ENCODE data around the gene NRG2.

The NRG2 gene

GRCh38 chr5:140039561-140039960, 3.5 kb downstream of the NRG2 start:
- H3K9ac ChIP-seq (ENCODE audit: low read length): no peak overlapping the region
- H3K9me3 ChIP-seq (ENCODE audit: control insufficient read depth, low read length): no peaks in the 10 kb centered on the region
- H3K27me3 ChIP-seq (ENCODE audit: control insufficient read depth, insufficient read depth, low read length): peaks cover 42% of the 10 kb centered on the region
- H3K4me3 ChIP-seq (ENCODE audit: low read length): no peak overlapping the region
- H3K36me3 ChIP-seq (ENCODE audit: control insufficient read depth, insufficient read depth, low read length): no peaks in the 10 kb centered on the region
- H3K4me1 ChIP-seq (ENCODE audit: control insufficient read depth, insufficient read depth, low read length): peaks cover 27% of the 10 kb centered on the region

DNA sequence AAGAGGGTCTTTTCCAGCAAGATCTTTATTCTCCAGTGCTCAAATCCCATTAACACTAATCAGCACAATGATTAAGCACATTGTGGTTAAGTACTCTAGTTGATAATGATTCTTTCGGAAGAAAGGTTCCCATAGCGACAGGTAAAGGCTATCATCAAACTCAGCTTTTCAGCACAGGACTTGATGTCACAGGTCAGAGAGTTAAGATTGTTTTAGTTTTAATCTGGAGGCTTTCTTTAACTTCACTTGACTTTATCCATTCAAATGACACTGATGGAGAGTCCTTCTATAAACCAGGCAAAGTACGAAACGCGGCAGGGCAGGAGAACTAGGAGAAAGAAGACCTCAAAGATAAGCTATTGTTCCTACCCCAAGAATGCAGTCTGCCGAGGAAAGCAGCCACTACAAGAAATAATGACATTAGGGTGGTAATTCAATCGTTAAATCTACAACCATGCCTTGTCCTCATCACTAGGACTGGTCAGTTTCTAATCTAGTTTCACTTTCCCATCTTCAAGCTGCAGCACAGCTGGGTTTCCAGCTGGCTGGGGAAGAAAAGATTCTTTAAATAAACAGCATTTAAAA, 4.6 kb downstream of the NRG2 start:
- H3K36me3 ChIP-seq (ENCODE audit: control insufficient read depth, insufficient read depth, low read length): no peaks in the 10 kb centered on the region
- H3K4me1 ChIP-seq (ENCODE audit: control insufficient read depth, insufficient read depth, low read length): peaks cover 23% of the 10 kb centered on the region
- peaks cover 32% of the 10 kb centered on the region for H3K27me3 ChIP-seq (ENCODE audit: control insufficient read depth, insufficient read depth, low read length)
- no peak overlapping the region for H3K4me3 ChIP-seq (ENCODE audit: low read length)
- H3K9me3 ChIP-seq (ENCODE audit: control insufficient read depth, low read length): no peaks in the 10 kb centered on the region
- H3K9ac ChIP-seq (ENCODE audit: low read length): no peak overlapping the region

DNA sequence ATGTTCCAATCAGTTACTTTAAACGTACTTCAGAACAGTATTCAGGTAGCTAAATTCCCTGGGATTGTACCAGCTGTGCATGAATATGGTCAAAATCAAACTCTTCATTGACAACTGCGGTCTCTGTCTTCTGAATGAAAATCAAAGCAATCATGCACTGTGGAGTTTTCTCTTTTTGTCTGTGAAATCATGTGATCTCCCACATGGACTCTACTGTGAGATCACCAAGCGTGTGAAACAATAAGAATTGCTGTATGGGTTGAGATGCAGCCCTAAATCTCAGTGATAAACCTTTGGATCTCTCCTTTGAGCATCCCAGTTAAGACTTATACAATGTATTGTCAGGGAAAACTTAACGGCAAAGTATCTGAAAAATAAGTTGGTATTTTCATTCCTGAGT, 6.1 kb downstream of the NRG2 start:
- Histone ChIP-seq H3K27me3 (ENCODE audit: control insufficient read depth, insufficient read depth, low read length) (peaks cover 20% of the 10 kb centered on the region), H3K36me3 (ENCODE audit: control insufficient read depth, insufficient read depth, low read length) (no peaks in the 10 kb centered on the region), H3K9ac (ENCODE audit: low read length) (no peak overlapping the region), H3K4me3 (ENCODE audit: low read length) (no peak overlapping the region), H3K4me1 (ENCODE audit: control insufficient read depth, insufficient read depth, low read length) (peaks cover 13% of the 10 kb centered on the region), H3K9me3 (ENCODE audit: control insufficient read depth, low read length) (no peaks in the 10 kb centered on the region)

- Histone ChIP-seq H3K27me3 (ENCODE audit: control insufficient read depth, insufficient read depth, low read length) (peaks cover 8% of the 10 kb centered on the region), H3K36me3 (ENCODE audit: control insufficient read depth, insufficient read depth, low read length) (no peaks in the 10 kb centered on the region), H3K4me1 (ENCODE audit: control insufficient read depth, insufficient read depth, low read length) (peaks cover 7% of the 10 kb centered on the region), H3K4me3 (ENCODE audit: low read length) (no peak overlapping the region), H3K9me3 (ENCODE audit: control insufficient read depth, low read length) (no peaks in the 10 kb centered on the region), H3K9ac (ENCODE audit: low read length) (no peak overlapping the region)
These were observed 7.2 kb downstream of the NRG2 start for GRCh38 chr5:140035881-140036280.

- Histone ChIP-seq H3K36me3 (ENCODE audit: control insufficient read depth, insufficient read depth, low read length) (no peaks in the 10 kb centered on the region), H3K9me3 (ENCODE audit: control insufficient read depth, low read length) (no peaks in the 10 kb centered on the region), H3K9ac (ENCODE audit: low read length) (no peak overlapping the region), H3K27me3 (ENCODE audit: control insufficient read depth, insufficient read depth, low read length) (no peaks in the 10 kb centered on the region), H3K4me3 (ENCODE audit: low read length) (no peak overlapping the region), H3K4me1 (ENCODE audit: control insufficient read depth, insufficient read depth, low read length) (no peaks in the 10 kb centered on the region)
These were observed 9.9 kb downstream of the NRG2 start for GRCh38 chr5:140033037-140033760.

DNA sequence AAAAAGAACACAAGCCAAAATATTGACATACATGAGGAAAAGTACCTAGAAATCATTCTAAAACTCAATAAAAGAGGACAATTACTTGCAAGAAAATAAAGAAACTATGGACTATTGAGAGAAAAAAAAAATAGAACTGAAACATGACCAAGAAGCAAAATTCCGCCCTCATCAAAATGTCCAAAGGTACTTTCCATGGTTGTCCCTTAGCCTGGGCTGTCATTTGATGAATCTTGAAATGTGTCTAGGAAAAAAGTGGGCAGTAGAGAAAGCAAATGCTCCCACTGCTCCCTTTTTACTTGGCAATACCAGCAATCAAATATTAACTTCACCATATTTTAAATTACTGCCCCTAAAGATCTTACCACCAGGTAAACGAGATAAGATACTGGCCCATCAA, 10.8 kb downstream of the NRG2 start:
- H3K4me3 ChIP-seq (ENCODE audit: low read length): no peak overlapping the region

DNA sequence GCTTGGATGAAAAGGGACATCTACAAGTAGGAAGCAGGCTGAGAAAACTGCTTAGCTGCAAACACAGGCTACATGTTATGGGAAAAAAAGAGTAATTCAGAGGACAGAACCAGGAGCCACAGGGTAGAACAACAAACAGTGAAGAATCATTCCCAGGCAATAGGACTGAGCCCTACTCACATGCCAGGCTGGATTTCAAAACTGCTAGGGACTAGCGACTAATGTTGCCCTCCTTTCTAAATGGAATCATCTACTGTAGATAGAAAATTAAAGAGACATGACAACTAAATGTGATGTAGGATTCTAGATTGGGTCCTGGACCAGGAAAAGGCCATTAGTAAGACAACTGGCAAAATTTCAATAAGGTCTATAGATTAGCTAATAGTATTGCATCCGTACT, 15.3 kb downstream of the NRG2 start:
- H3K4me1 ChIP-seq (ENCODE audit: control insufficient read depth, insufficient read depth, low read length): no peaks in the 10 kb centered on the region
- H3K9ac ChIP-seq (ENCODE audit: low read length): no peak overlapping the region
- no peaks in the 10 kb centered on the region for H3K9me3 ChIP-seq (ENCODE audit: control insufficient read depth, low read length)
- H3K27me3 ChIP-seq (ENCODE audit: control insufficient read depth, insufficient read depth, low read length): peaks cover 6% of the 10 kb centered on the region
- no peak overlapping the region for H3K4me3 ChIP-seq (ENCODE audit: low read length)
- H3K36me3 ChIP-seq (ENCODE audit: control insufficient read depth, insufficient read depth, low read length): no peaks in the 10 kb centered on the region

More for the DNA sequence above, 10.8 kb downstream of the NRG2 start:
- Histone ChIP-seq H3K36me3 (ENCODE audit: control insufficient read depth, insufficient read depth, low read length) (no peaks in the 10 kb centered on the region), H3K27me3 (ENCODE audit: control insufficient read depth, insufficient read depth, low read length) (no peaks in the 10 kb centered on the region), H3K9me3 (ENCODE audit: control insufficient read depth, low read length) (no peaks in the 10 kb centered on the region), H3K9ac (ENCODE audit: low read length) (no peak overlapping the region), H3K4me1 (ENCODE audit: control insufficient read depth, insufficient read depth, low read length) (no peaks in the 10 kb centered on the region)

GRCh38 chr5:140025736-140026135, 17.4 kb downstream of the NRG2 start:
- Histone ChIP-seq H3K4me3 (ENCODE audit: low read length) (no peak overlapping the region), H3K36me3 (ENCODE audit: control insufficient read depth, insufficient read depth, low read length) (no peaks in the 10 kb centered on the region), H3K4me1 (ENCODE audit: control insufficient read depth, insufficient read depth, low read length) (no peaks in the 10 kb centered on the region), H3K27me3 (ENCODE audit: control insufficient read depth, insufficient read depth, low read length) (peaks cover 6% of the 10 kb centered on the region), H3K9me3 (ENCODE audit: control insufficient read depth, low read length) (no peaks in the 10 kb centered on the region), H3K9ac (ENCODE audit: low read length) (no peak overlapping the region)

DNA sequence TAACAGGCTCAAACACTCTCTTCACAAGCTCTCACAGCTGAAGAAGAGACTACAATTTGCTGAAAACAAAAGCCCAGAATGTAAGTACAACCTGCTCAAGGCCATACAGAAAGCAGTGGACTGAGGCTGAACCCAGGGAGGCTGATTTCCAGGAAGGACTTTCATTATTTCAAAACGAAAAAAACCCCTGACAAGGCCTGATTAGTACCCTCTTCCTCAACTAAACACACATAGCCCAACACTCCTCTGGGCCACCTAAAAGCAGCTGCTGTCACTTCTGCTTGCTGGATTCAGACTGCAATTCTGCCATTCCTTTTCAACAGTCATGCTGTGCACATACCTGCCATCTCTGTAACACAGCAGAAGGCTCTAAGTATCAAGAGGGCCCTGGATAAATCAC, 18.2 kb downstream of the NRG2 start:
- no peaks in the 10 kb centered on the region for H3K9me3 ChIP-seq (ENCODE audit: control insufficient read depth, low read length)
- no peak overlapping the region for H3K9ac ChIP-seq (ENCODE audit: low read length)
- H3K27me3 ChIP-seq (ENCODE audit: control insufficient read depth, insufficient read depth, low read length): peaks cover 6% of the 10 kb centered on the region
- no peak overlapping the region for H3K4me3 ChIP-seq (ENCODE audit: low read length)
- no peaks in the 10 kb centered on the region for H3K4me1 ChIP-seq (ENCODE audit: control insufficient read depth, insufficient read depth, low read length)
- no peaks in the 10 kb centered on the region for H3K36me3 ChIP-seq (ENCODE audit: control insufficient read depth, insufficient read depth, low read length)

DNA sequence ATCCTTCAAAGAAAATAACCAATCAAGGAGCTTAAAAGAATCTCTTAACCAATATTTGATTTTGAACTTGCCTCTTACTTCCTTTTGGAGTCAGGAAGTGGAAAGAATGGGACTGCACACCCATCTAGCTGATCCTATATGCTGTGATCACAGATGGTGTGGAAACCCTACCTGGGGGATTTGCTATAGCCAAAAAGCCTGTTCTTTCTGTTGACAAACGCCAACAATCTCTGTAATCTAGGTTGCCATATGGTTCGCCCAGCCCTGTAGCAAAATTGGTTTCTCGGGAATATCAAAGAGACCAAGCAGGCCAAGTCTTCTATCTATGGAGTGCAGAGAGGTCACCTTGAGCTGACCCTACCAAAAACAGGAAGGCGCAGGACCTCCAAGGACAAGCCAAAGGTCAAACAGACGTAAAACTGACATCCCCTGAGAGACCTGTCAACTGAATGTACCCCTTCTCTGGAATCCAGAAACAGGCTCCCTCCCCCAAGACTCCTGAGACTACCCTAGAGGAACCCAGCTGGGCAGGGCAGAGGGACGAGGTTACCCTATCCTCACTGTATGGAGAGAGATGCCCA, 19.4 kb downstream of the NRG2 start:
- H3K9me3 ChIP-seq (ENCODE audit: control insufficient read depth, low read length): no peaks in the 10 kb centered on the region
- H3K4me1 ChIP-seq (ENCODE audit: control insufficient read depth, insufficient read depth, low read length): no peaks in the 10 kb centered on the region
- peaks cover 6% of the 10 kb centered on the region for H3K27me3 ChIP-seq (ENCODE audit: control insufficient read depth, insufficient read depth, low read length)
- H3K36me3 ChIP-seq (ENCODE audit: control insufficient read depth, insufficient read depth, low read length): no peaks in the 10 kb centered on the region
- H3K9ac ChIP-seq (ENCODE audit: low read length): no peak overlapping the region
- H3K4me3 ChIP-seq (ENCODE audit: low read length): no peak overlapping the region

- Histone ChIP-seq H3K4me1 (ENCODE audit: control insufficient read depth, insufficient read depth, low read length) (no peaks in the 10 kb centered on the region), H3K4me3 (ENCODE audit: low read length) (no peak overlapping the region), H3K36me3 (ENCODE audit: control insufficient read depth, insufficient read depth, low read length) (no peaks in the 10 kb centered on the region), H3K9me3 (ENCODE audit: control insufficient read depth, low read length) (no peaks in the 10 kb centered on the region), H3K27me3 (ENCODE audit: control insufficient read depth, insufficient read depth, low read length) (peaks cover 6% of the 10 kb centered on the region), H3K9ac (ENCODE audit: low read length) (no peak overlapping the region)
These were observed 22.4 kb downstream of the NRG2 start for GRCh38 chr5:140020601-140021177.

DNA sequence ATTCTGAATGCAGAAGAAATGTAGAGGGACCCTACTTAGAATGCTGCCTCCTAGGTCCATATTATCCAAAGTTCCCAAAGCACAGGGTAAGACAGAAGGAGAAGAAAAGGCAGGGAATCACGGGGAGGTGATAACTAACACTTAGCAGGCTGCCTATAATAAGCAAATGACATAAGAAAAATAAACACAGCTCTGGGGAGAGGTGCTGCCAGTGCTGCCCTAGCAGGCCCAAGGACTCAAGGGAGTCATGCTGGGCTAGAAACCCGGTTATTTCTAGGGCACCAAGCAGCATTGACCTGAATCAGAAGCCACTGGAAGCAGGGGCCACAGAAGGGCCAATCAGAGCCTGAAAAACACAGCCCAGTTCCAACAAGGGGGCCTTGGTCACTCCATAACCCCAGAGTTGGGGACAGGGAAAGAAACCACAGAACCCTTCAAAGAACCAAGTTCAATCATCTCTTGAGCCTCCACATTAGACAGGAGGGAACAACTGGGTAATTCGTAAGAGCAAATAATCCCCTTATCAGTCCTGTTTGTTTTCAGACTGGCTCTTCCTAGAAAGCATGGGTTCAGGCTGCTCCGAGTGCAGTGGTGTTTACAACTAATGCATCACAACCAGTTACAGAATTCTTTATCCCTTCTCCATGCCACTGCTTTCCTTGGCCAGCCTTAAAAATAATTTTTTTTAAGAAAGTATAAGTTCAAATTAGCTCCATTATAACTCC, 24.0 kb downstream of the NRG2 start:
- Histone ChIP-seq H3K4me3 (ENCODE audit: low read length) (no peak overlapping the region), H3K9ac (ENCODE audit: low read length) (no peak overlapping the region), H3K4me1 (ENCODE audit: control insufficient read depth, insufficient read depth, low read length) (no peaks in the 10 kb centered on the region), H3K9me3 (ENCODE audit: control insufficient read depth, low read length) (no peaks in the 10 kb centered on the region), H3K27me3 (ENCODE audit: control insufficient read depth, insufficient read depth, low read length) (no peaks in the 10 kb centered on the region), H3K36me3 (ENCODE audit: control insufficient read depth, insufficient read depth, low read length) (no peaks in the 10 kb centered on the region)

Data from mucosa of stomach (tissue), 1 donor.